OCI-LY3 (cell line): ENCODE data around the gene CFAP43.

Experiments used
- H2AFZ ChIP-seq: fragments of 200-600, 300-600 bp; shearing (Covaris generic); 2 replicates; pipeline ENCODE4 v1.6.0; 2014; ENCODE audit warnings: antibody characterized with exemption, low read depth, low read length
- H3K27ac ChIP-seq: fragments of 200-600, 300-600 bp; sonication (generic); 2 replicates; pipeline ENCODE4 v1.5.1; 2014; ENCODE audit warnings: mild to moderate bottlenecking, low read length, moderate library complexity, mixed read lengths
- H3K27me3 ChIP-seq: fragments of 200-600, 300-600 bp; sonication (generic); 2 replicates; pipeline ENCODE4 v1.6.1; 2014; ENCODE audit warnings: low read depth, low read length, mixed read lengths
- H3K36me3 ChIP-seq: fragments of 200-600, 300-600 bp; sonication (generic); replicated peaks from 2 replicates; pipeline ENCODE3; 2014; ENCODE audit warnings: low read depth, low read length, mixed read lengths
- H3K4me1 ChIP-seq: fragments of 300-600, 200-600 bp; sonication (generic); 2 replicates; pipeline ENCODE4 v1.6.1; 2014; ENCODE audit warnings: low read length, mixed read lengths
- H3K4me2 ChIP-seq: fragments of 200-600, 300-600 bp; sonication (generic); 2 replicates; pipeline ENCODE4 v1.6.1; 2014; ENCODE audit warnings: low read length, mixed read lengths
- H3K4me3 ChIP-seq: fragments of 300-600, 200-600 bp; sonication (generic); 2 replicates; pipeline ENCODE4 v1.5.1; 2014; ENCODE audit warnings: antibody characterized with exemption, mild to moderate bottlenecking, low read length, moderate library complexity
- H3K79me2 ChIP-seq: fragments of 300-600, 200-600 bp; shearing (Covaris generic); 2 replicates; pipeline ENCODE4 v1.6.1; 2014; ENCODE audit warnings: mild to moderate bottlenecking, low read length, mixed read lengths
- H3K9ac ChIP-seq: fragments of 300-600, 200-600 bp; shearing (Covaris generic); 2 replicates; pipeline ENCODE4 v1.6.0; 2014; ENCODE audit warnings: mild to moderate bottlenecking, low read length, moderate library complexity
- H3K9me3 ChIP-seq: fragments of 200-600, 300-600 bp; shearing (Covaris generic); 2 replicates; pipeline ENCODE4 v1.6.1; 2014; ENCODE audit warnings: low read length, mixed read lengths; ENCODE audit not compliant: insufficient read depth
- H4K20me1 ChIP-seq: fragments of 200-600, 300-600 bp; sonication (generic); 2 replicates; pipeline ENCODE4 v1.6.1; 2016; ENCODE audit warnings: low read length, mixed read lengths; ENCODE audit not compliant: insufficient read depth
- EZH2phosphoT487 ChIP-seq: fragments of 200-600 bp; shearing (Covaris generic); IDR thresholded peaks from 2 replicates; pipeline ENCODE4 v1.6.1; 2018; ENCODE audit warnings: antibody characterized with exemption, mixed run types, low read depth
- TF ChIP-seq, protein P1 (sequence below): fragments of 200-600, 300-600 bp; sonication (generic); IDR thresholded peaks from 2 replicates; pipeline ENCODE4 v1.5.1; 2014; ENCODE audit warnings: antibody characterized with exemption, low read length, low read depth

Gene CFAP43

DNA sequence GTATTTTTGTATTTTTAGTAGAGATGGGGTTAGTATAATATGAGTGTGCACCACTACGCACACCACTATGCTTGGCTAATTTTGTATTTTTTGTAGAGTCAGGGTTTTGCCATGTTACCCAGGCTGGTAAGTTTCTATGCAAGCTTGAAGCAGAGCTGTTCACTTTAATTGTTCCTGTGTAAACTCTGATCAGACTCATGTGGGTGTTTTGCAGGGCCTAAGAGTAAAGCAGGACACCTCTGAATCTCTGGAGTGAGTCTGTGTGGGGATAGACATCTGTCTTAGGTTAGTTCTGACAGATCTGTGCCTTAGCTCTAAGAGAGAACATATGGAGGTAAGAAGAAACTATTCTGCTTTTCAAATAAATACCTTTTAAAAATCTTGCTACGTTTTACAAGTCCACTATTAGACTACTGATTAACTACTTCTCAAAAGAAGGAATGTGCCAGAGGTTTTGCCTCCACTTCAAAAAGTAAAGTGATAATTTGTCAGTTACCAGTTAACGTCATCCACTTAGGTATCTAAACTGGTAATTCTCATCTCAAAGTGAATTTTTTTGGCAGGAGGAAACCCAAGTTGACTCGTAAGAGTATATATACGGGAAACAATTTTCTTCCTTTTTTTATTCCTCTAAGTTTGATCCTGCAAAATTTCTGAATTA lies 147.6 kb downstream of the CFAP43 start:
- H3K27ac ChIP-seq: no peak overlapping the region
- H4K20me1 ChIP-seq: no peaks in the 10 kb centered on the region
- H3K9me3 ChIP-seq: no peaks in the 10 kb centered on the region
- H3K36me3 ChIP-seq: no peaks in the 10 kb centered on the region
- H3K4me1 ChIP-seq: no peaks in the 10 kb centered on the region
- H3K79me2 ChIP-seq: no peaks in the 10 kb centered on the region
- no peak overlapping the region for H2AFZ ChIP-seq
- no peak overlapping the region for H3K9ac ChIP-seq
- no peak overlapping the region for H3K4me3 ChIP-seq
- no peak overlapping the region for H3K4me2 ChIP-seq
- TF ChIP-seq EZH2phosphoT487: no peak
- TF ChIP-seq, protein P1, sequence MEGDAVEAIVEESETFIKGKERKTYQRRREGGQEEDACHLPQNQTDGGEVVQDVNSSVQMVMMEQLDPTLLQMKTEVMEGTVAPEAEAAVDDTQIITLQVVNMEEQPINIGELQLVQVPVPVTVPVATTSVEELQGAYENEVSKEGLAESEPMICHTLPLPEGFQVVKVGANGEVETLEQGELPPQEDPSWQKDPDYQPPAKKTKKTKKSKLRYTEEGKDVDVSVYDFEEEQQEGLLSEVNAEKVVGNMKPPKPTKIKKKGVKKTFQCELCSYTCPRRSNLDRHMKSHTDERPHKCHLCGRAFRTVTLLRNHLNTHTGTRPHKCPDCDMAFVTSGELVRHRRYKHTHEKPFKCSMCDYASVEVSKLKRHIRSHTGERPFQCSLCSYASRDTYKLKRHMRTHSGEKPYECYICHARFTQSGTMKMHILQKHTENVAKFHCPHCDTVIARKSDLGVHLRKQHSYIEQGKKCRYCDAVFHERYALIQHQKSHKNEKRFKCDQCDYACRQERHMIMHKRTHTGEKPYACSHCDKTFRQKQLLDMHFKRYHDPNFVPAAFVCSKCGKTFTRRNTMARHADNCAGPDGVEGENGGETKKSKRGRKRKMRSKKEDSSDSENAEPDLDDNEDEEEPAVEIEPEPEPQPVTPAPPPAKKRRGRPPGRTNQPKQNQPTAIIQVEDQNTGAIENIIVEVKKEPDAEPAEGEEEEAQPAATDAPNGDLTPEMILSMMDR: no peak
- no peaks in the 10 kb centered on the region for H3K27me3 ChIP-seq

DNA sequence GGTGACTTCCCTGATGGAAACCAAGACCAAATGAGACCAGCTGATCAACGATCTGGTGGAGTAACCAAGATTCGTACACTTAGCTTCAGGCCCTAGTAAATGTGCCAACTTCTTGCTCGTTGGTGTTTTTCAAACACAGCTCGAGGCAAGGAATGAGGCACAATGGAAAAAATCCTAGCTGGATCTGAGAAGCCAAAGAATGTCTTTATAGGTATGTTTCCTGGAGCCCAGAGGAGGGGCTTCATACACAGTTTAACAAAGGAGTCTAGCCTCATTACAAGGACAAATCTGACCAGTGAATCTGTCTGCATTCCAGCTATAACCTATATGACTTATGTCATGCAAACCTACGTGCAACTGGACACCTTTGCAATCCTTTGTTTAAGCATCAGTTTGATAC lies 150.2 kb downstream of the CFAP43 start:
- no peaks in the 10 kb centered on the region for H3K4me1 ChIP-seq
- no peak overlapping the region for H3K27ac ChIP-seq
- H2AFZ ChIP-seq: no peak overlapping the region
- no peaks in the 10 kb centered on the region for H3K9me3 ChIP-seq
- no peaks in the 10 kb centered on the region for H3K36me3 ChIP-seq
- no peak overlapping the region for H3K4me2 ChIP-seq
- no peak for TF ChIP-seq EZH2phosphoT487
- TF ChIP-seq, protein P1: no peak
- H3K9ac ChIP-seq: no peak overlapping the region
- H3K27me3 ChIP-seq: no peaks in the 10 kb centered on the region
- H3K4me3 ChIP-seq: no peak overlapping the region
- no peaks in the 10 kb centered on the region for H3K79me2 ChIP-seq
- no peaks in the 10 kb centered on the region for H4K20me1 ChIP-seq

DNA sequence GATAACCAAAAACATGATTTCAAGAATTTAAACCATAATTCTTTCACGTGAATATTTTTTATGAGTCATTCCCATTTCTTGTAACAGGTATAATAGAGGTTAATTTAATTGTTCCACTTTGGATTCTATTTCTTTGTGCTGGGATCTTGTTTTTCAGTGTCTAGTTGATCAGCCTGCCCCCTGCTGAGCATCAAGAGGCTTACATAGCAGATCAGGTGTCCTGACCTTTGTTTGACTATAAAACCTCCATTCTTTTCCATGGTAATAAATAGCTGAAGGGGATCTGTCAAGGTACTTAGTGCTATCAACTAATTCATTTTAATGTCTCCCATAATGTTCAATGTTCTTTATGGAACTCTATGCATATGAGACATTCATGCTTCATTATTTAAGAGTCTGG lies 151.4 kb downstream of the CFAP43 start:
- Histone ChIP-seq H3K27me3 (no peaks in the 10 kb centered on the region), H3K79me2 (no peaks in the 10 kb centered on the region), H3K9ac (no peak overlapping the region), H3K4me1 (no peaks in the 10 kb centered on the region), H3K36me3 (no peaks in the 10 kb centered on the region), H2AFZ (no peak overlapping the region), H3K27ac (no peak overlapping the region), H3K4me2 (no peak overlapping the region), H4K20me1 (no peaks in the 10 kb centered on the region), H3K4me3 (no peak overlapping the region), H3K9me3 (no peaks in the 10 kb centered on the region)
- TF ChIP-seq EZH2phosphoT487: no peak
- TF ChIP-seq, protein P1: peak; percentile 25; the same call in 1 of the 2 replicates
